Ishikawa (cell line): Measurements from ENCODE around the gene TRAF4.

Source experiments
- CEBPB ChIP-seq: IDR thresholded peaks from 2 replicates; pipeline ENCODE4 v1.6.1; 2012
- CREB1 ChIP-seq: IDR thresholded peaks from 2 replicates; pipeline ENCODE4 v1.6.1; 2012; ENCODE audit warnings: low read depth
- EGR1 ChIP-seq: IDR thresholded peaks from 2 replicates; pipeline ENCODE4 v1.6.1; 2012
- FOXM1 ChIP-seq: IDR thresholded peaks from 2 replicates; pipeline ENCODE4 v1.6.1; 2012; ENCODE audit warnings: low read depth, borderline replicate concordance
- NFIC ChIP-seq: IDR thresholded peaks from 2 replicates; pipeline ENCODE4 v1.6.1; 2012
- TAF1 ChIP-seq: IDR thresholded peaks from 2 replicates; pipeline ENCODE4 v1.6.1; 2012; ENCODE audit warnings: low read depth, mild to moderate bottlenecking
- TCF12 ChIP-seq: IDR thresholded peaks from 2 replicates; pipeline ENCODE4 v1.6.1; 2012; ENCODE audit warnings: low read depth
- TEAD4 ChIP-seq: IDR thresholded peaks from 2 replicates; pipeline ENCODE4 v1.6.1; 2012
- YY1 ChIP-seq: IDR thresholded peaks from 2 replicates; pipeline ENCODE4 v1.6.1; 2012; ENCODE audit warnings: low read depth

DNA sequence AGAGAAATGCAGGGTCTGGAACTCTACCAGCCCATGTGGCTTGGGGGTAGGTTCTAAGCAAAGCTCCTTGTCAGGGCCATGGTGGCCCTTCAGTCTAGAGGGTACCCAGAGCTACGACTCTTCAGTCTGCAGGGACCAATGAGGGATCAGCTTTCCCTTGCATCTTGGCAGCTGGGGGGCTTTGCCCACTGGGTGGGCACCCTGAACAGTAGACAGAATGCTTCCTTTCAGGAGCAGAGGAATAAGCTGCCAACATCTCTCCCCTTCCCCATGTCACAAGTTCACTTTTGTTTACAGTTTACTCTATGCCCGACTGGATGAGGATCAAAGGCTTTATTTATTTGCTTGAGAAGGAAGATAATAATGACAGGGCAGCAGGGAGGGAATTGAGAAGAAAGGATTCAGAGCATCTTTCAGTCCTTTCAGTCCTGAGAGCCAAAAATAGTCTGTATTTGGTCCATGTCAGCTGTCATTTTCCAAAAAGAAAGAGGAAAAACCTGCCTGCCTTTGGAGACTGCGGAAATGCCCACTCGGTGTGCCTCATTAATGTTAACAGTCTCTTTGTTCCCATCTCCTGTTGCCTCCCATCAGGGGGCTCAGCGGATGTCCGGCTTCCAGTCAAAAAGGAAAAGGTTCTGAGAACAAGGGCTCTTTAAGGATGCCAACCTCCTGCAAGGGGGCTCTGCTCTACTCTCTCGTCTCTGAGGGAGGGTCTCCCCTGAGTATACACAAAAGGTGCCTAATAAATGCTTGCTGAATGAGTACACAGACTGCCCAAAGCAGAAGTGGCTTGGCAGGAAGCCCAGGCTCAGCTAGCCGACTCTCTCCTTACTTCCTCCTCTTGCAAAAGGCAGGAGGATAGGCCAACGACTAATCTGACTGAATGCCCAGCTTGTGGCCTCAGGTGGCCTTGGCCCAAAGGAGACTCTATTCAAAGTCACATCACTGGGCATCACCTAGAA is 17.1 kb downstream of the TRAF4 start:
- no peak; the same call in 1 of the 2 replicates for TF ChIP-seq TEAD4
- peak; percentile 45; the same call in 1 of the 2 replicates for TF ChIP-seq FOXM1
- no peak for TF ChIP-seq TAF1
- peak; percentile 61 for TF ChIP-seq NFIC
- 0 out of 2 replicates have a peak, but pooled peaks have one; percentile 38 for TF ChIP-seq CEBPB
- TF ChIP-seq CREB1 = no peak
- TF ChIP-seq YY1 = no peak
- TF ChIP-seq TCF12 = peak; percentile 32; the same call in 1 of the 2 replicates
- no peak for TF ChIP-seq EGR1
